HG02870 (cell line): ENCODE data around the gene KLHL26.
"Not testable (repeated sequence)": the region's sequence is repeated elsewhere in the genome, so short reads cannot be mapped to it uniquely, and the experiment has no call there.

ENCODE experiments used
- ATAC-seq: cut with Tn5 transposase; IDR thresholded peaks from one replicate; pipeline ENCODE4 v1.9.1; 2021; ENCODE audit warnings: mild to moderate bottlenecking, moderate library complexity; ENCODE audit not compliant: unreplicated experiment

KLHL26 gene

GRCh38 chr19:18680148-18680547 lies 43.3 kb downstream of the KLHL26 start:
- ATAC-seq: not testable (repeated sequence)

- peak; percentile 7 for ATAC-seq
These were observed 45.9 kb downstream of the KLHL26 start for GRCh38 chr19:18682807-18683108.

- peak; percentile 69 for ATAC-seq
These were observed 46.5 kb downstream of the KLHL26 start, which contains the start of gene CRTC1 for GRCh38 chr19:18683109-18683957. Gene CRTC1, plus strand, starts transcription at chr19:18683680. Its CDS starts 23 bp downstream, at chr19:18683703.

GRCh38 chr19:18683958-18684641 lies 47.3 kb downstream of the KLHL26 start:
- ATAC-seq: peak; percentile 11

- no peak for ATAC-seq
These were observed 47.8 kb downstream of the KLHL26 start for GRCh38 chr19:18684642-18684993.

GRCh38 chr19:18685597-18686190 lies 48.9 kb downstream of the KLHL26 start:
- no peak for ATAC-seq

- ATAC-seq: no peak
These were observed 51.1 kb downstream of the KLHL26 start for GRCh38 chr19:18687740-18688465.

GRCh38 chr19:18696023-18696422 lies 59.2 kb downstream of the KLHL26 start:
- ATAC-seq: no peak

- no peak for ATAC-seq
These were observed 60.9 kb downstream of the KLHL26 start for GRCh38 chr19:18697680-18698079.

- no peak for ATAC-seq
These were observed 61.7 kb downstream of the KLHL26 start for GRCh38 chr19:18698321-18699167.

GRCh38 chr19:18699403-18700054 lies 62.7 kb downstream of the KLHL26 start:
- ATAC-seq: no peak

- peak; percentile 75 for ATAC-seq
These were observed 63.8 kb downstream of the KLHL26 start for GRCh38 chr19:18700501-18701249.

- ATAC-seq: peak; percentile 13
These were observed 64.4 kb downstream of the KLHL26 start for GRCh38 chr19:18701250-18701608.

GRCh38 chr19:18704054-18704453 lies 67.2 kb downstream of the KLHL26 start:
- ATAC-seq: no peak

GRCh38 chr19:18704971-18705370 lies 68.1 kb downstream of the KLHL26 start:
- no peak for ATAC-seq

- no peak for ATAC-seq
These were observed 71.8 kb downstream of the KLHL26 start for GRCh38 chr19:18708452-18709231.

GRCh38 chr19:18709546-18709945 lies 72.7 kb downstream of the KLHL26 start:
- ATAC-seq: no peak

- ATAC-seq: no peak
These were observed 73.4 kb downstream of the KLHL26 start for GRCh38 chr19:18710186-18710585.
